GM19351 (cell line): Measurements from ENCODE around the gene TNS4.

ENCODE experiments used
- ATAC-seq: cut with Tn5 transposase; IDR thresholded peaks from one replicate; pipeline ENCODE4 v1.9.1; 2021; ENCODE audit warnings: mild to moderate bottlenecking, moderate library complexity; ENCODE audit not compliant: unreplicated experiment

The TNS4 gene

DNA sequence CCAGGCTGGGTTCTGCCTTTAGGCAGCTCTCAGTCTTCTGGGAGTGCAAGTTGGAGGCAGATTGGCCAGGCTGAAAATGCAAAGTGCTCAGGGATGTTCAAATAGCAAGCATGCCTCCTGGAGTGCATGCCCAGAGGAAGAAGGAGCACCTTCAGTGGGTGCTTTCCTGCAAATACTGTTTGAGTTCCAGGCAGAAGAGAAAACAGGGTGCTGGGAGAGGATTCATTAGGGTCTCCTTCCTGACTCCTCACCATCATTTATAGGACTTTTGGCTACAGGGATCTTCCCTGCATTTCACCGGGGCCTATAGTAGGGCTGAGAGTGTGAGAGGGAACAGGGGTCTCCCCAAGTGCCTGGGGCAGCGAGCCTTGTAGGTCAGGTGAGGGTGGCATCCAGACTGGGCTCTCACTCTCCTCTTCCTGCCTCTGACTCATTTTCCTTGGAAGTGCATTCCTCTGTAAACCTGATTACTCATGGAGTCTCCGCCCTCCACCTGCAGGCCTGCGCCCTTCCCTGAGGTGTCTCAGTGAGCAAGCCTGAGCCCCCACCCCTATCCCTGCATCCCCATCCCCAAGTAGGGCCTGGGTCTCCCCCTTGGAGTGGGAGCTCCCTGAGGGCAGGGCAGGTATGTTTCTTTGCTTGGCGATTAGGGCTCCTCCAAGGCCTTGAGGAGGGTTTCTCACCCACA, 17.1 kb upstream of the TNS4 start:
- no peak for ATAC-seq

DNA sequence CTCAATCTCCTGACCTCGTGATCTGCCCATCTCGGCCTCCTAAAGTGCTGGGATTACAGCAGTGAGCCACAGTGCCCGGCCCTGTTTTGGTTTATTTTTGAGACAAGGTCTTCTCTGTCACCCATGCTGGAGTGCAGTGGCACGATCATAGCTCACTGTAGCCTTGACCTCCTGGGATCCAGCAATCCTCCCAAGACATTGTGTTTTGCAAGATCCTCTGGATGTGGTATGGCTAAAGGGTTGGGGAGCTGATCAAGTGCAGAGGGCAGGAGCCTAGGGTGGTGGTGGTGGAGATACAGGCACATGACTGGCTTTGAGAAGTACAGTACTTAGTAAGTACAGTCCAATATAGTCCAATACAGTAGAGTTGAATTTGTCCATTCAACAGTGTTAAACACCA, 16.6 kb upstream of the TNS4 start:
- no peak for ATAC-seq

DNA sequence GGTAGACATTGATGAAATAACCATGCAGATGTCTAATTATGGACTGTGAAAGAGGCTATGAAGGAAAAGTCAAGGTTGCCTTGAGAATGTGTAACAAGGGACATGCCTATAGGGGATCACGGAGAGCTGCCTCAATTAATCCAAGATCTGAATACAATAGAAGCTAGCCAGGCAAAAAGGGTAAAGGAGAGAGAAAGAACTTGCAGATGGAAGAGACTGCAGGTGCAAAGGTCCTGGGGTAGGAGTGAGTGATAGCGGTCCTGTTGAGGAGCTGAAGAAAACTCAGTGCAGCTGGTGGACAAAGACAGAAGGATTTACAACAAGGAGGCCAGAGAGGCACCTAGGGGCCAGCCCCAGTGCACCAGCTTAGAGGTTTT, 15.9 kb upstream of the TNS4 start:
- no peak for ATAC-seq

DNA sequence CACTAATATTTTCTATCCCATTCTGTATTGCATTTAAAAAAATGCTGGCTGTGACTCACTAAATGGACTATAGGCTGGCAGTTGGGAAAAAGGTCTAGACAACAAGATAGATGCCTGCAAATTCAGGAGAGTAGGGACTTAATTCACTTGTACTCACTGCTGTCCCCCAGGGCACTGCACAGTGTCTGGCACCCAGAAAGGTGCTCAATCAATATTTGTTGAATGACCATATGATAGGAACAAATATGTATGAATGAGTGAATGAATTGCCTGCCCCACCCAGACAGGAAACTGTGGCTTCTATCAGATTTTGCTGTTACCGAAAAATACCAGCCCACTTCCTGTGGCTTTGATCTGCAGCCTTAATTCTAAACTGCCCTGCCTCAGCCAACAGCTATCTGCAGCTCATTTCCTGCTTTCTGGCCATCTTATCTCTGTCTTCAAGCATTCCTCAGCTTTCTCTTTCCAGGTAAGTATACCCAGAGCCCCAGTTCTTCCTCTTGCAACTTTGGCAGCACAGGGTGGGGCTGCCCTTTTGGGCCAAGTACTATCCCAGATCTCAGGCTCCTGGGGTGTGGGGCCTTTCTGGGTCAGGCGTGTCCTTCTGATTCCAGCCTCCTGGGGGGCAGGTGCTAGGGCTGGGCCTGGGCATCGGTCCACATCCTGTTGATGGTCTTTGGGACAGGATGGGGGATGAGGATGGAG, 15.3 kb upstream of the TNS4 start:
- ATAC-seq = peak; percentile 77

DNA sequence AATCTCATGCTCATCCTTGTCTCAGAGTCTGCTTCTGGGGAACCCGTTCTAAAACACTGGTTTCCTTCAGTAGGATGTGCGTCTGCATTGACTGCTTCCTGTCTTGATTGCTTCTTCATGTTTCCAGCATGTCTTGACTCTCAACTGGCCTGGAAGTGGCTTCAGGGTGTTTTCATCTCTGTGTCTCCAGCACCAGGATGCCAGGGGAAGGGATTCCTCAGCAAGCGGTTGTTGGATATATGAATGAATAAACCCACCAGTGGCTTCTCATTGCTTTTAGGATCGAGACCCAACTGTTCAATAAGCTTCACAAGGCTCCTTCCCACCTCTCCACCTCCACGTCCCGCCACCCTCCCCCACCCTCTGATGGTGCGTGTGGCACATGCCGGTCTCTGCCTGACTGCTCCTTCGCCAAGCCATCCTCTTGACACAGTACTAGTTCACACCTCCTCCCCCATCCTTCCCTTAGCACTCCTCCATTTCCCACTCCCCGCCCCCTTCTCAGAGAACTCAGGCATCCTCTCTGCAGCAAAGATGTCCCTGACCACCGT, 14.1 kb upstream of the TNS4 start:
- ATAC-seq = no peak

DNA sequence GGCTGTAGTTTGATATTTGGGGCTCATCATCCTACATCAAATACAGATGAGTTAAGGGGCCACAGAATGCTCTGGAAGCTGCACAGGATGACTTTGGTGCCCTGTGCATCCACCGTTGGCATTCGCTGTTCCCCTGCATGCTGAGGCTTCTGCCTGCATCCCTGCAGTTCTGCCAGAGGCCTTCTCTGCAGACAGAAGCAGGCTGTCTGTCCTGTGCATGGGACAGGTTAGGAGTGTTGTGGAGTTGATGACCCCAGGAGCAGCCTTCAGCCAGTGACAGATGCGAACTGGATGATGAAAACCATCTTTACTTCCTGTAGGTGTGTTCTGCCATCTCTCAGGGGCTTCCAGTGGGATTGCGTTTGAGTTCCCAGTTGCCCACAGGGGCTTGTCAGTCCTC, 13.6 kb upstream of the TNS4 start:
- ATAC-seq = no peak

DNA sequence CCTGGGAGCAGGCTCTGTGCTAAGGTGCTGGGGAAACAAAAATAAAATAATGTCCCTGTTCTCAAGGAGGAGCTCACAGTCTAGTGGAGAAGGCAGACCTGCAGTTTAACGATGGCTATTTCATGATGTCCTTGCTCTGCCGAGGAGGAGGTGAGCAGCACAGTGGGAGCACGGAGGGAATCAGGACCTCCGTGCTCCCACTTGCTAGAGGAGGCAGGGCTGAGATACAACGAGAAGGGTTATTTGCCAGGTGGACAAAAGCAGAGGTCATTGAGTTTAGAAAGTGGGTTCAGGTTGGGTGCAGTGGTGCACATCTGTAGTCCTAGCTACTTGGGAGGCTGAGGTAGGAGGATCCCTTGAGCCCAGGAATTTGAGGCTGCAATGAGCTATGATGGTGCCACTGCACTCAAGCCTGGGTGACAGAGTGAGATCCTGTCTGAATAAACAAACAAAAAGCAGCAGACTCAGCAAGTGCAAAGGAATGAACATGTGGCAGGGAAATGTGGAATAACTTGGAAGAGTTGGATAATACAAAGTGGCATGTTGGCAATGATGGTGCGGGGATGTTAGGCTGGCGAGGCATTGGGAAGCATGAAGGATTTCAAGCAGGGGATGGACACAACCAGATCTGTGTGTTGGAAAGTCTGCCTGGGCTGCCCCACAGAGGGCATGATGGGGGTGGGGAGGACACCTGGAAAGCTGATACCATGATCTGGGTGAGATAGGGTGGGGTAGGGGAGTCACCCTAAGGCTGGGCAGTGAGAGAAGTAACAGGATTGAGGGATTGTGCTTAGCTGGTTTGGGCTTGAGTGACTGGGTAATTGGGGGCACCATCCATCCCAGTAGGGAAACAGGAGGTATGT, 12.8 kb upstream of the TNS4 start:
- no peak for ATAC-seq

DNA sequence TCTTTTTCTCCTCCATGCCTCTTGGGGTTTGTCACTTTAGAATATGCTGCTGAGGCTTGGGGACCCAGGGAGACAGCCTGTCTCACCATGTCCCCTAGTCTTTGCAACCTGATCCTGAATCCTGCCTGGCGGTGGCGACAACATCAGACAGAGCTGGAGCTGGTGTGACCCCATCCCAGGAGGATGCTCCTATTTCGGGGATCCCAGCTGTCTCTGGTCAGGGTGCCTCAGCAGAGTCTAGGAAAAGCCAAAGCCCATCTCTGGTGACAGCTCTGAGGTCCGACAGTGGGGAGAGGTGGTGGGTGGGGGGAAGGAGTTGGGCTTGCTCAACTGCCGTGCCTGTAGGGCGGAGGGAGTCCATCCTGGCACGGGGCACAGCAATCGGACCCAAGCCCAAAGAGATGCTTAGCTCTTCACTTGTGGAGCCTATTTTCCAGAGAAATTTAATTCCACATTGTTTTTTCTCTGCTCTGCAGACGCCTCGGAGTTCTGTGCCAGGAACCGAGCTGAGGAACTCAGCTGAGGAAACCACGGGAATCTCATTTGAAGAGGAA, 10.3 kb upstream of the TNS4 start:
- ATAC-seq = no peak

DNA sequence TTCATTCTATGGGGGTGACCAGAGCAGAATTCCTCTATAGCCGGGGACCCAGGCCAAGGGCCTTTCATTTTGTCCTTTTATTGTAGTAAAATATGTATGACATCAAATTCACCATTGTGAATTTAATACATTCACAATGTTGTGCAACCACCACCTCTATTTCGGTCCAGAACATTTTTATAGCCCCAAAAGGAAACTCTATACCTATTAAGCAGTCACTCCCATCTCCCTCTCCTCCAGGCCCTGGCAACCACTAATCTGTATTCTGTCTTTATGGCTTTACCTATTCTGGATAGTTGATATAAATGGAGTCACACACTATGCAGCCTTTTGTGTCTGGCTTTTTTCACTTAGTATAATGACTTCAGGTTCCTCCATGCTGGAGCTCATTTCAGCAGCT, 9.7 kb upstream of the TNS4 start:
- ATAC-seq = no peak

DNA sequence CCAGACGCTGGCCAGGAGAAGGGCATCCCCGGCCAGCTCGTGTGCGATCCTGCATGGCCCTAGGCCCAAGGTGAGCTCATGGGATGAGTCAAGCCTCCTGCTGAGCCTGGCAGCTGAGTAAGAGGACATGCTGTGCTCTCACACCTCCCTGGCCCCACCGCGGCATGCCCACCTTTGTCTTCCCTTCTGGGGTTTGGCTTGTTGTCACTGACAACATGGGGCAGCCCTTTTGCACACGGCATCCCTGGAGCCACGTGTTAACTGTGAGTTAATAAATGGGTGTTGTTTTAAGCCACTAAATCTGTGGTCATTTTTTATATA, 8.9 kb upstream of the TNS4 start:
- no peak for ATAC-seq

DNA sequence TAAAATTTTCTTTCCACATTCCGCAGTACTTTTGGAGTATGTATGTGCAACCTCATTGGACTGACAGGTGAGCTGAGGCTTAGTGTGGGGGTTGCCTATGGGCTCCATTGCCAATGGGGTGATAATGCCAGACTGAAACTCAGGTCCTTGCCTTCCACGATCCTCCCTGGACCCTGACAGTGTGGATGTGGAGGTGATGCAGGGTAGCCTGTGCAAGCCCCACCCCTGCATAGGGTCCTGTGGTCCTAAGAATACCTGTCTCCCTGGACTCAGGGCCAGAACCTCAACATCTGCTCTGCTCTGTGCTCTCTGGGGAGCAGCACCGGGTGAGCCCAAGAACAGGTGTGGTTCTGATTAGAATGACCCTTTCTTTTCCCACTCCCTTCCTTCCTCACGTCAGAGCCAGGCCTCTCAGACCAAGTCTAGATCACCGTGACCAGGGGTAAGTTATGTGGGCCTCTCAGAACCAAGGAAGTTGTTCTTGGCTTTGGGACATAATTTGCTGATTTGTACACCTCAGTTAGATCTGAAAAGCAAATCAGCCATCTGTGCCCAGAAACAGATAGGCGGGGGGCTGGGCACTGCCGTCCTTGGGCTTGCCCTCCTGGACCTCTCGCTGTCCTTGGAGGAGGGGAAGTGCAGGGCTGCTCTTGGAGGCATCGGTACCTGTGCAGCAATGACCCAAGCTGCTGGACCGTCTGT, 8.4 kb upstream of the TNS4 start:
- ATAC-seq = no peak

DNA sequence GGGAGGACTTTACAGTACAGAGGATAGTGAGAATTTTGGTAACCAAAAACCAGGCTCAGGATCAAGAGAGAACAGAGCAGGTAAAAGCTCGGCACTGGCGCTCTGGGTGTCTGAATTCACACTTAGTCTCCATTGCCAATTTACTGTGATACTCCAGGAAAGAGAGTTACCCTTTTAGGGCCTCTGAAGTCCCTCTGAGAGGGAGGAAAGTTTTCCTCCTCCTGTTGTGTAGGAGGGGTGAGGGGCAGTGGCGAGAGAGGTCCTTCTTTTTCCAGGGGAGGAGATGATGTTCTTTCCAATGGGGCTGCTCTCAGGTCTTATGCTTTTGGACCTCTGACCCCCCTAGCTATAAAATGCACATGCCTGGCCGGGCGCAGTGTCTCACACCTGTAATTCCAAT, 5.4 kb upstream of the TNS4 start:
- ATAC-seq = no peak

DNA sequence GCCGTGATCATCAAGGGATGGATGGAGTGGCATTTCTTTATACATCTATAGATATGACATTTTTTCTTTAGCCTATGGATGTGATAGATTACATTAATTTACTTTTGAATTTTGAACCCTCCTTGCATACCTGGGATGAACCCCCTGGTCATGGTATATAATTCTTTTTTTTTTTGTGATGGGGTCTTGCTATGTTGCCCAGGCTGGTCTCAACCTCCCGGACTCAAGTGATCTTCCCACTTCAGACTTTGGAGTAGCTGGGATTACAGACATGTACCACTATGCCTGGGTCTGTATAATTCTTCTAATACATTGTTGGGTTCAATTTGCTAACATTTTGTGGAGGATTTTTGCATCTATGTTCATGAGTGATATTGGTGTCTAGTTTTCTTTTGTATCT, 1.7 kb upstream of the TNS4 start:
- ATAC-seq = no peak

DNA sequence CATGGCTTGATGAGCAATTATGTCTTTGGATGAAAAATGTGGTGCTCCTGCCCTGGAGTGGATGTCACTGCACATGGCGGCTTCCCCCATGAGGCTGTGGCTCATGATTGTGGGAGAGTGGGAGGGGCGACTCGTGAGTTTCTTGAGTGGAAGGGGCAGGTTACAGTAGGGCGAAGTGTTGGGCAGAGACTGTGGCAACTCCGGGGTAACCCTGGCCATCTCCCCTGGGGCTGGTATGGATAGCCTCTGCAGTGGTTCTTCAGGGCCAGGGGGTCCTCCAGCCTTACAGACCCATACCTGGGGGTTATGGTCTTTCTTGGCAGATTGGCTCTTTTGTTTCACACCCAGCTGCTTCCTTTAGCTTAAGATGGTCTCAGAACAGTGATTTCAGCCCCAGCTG, 1.3 kb upstream of the TNS4 start:
- ATAC-seq = no peak

DNA sequence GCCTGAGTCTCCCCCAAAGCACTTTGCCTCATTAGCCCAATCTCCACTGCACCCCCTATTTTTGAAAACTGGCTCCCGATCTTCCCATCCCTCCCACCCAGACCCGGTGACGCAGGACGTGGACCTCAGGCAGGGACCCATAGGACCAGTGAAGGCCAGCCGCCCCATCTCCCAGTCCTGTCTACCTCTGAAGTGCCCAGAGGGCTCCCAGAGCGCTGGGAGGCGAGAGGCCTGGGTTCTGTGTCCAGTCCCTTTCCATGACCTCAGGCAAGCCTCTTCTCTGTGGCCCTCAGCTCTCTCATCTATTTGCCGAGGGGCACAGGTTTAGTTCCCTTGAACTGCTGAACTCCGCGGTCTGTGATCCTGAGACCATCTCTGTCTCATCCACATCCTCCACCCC, 714 bp downstream of the TNS4 start:
- no peak for ATAC-seq

DNA sequence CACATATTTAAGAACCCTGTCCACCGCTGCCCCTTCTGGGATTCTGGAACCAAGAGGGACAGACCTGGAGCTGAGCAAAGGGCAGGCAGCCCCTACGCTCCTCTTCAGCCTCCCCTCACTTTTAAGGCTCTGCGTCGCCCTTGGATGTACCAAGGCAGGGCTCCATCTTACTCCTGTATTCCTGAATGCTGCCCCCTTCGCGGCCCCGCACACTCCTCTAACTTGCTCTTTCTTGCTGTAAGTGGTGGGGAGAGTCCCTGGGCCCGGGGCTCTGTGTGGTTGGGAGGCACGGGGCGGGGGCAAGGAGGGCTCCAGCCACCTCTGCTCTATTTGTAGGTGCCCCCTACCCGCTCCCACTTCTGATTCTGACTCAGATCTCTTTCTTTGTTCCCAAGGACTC, 1.2 kb downstream of the TNS4 start:
- ATAC-seq = no peak

DNA sequence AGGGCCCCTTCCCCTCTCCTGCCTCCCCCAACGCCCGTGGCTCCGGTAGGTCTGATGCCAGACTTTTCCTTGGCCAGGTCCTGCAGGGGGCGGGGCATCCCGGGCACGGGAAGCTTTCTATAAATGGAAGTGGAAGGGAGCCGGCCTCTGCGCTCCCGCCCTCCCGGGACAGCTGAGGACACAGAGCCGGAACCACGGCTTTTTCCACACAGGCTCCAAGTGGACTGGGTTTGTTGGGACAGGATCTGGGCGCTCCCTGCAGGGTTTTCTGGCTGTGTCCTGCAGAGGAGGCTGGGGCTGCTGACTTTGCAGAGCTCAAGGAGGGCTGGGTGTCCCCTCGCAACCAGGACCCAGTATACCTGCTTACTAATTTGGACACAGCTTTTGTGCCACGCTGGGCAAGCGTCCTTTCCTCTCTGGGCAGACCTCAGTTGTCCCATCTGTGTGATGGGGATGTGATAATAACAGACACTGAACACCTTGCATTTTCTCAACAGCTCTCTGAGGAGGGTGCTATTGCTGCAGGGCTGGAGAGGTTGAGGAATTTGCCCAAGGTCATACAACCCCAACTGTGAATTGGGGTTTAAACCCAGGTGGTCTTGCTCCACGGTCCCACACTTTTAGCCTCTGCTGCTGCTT, 1.8 kb downstream of the TNS4 start:
- no peak for ATAC-seq

DNA sequence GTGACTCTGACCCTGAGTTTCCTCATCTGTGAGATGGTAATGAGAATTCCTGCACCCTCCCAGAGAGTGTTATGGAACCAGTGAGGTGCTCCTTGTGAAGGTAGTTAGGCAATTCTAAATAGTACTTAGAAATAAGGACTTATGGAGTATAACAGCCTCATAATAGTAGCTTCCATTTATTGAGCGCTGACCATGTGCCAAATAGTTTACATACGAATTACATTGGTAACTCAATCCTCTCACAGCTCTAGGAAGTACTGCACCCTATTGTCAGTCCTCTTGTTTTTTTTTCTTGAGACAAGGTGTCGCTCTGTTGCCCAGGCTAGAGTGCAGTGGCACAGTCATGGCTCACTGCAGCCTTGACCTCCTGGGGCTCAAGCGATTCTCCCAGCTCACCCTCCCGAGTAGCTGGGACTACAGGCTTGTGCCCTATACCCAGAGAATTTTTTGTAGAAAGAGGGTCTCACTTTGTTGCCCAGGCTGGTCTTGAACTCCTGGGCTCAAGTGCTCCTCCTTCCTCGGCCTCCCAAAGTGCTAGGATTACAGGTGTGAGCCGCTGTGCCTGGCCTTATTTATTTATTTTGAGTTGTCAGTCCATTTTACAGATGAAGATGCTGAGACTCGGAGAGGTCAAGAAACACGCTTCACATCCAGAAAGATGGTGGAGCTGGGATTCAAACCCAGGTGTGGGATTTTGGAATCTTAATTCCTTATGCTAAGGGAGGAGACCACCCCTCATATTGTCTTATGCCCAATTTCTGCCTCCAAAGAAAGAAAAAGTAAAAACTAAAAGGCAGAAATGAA, 2.9 kb downstream of the TNS4 start:
- no peak for ATAC-seq

DNA sequence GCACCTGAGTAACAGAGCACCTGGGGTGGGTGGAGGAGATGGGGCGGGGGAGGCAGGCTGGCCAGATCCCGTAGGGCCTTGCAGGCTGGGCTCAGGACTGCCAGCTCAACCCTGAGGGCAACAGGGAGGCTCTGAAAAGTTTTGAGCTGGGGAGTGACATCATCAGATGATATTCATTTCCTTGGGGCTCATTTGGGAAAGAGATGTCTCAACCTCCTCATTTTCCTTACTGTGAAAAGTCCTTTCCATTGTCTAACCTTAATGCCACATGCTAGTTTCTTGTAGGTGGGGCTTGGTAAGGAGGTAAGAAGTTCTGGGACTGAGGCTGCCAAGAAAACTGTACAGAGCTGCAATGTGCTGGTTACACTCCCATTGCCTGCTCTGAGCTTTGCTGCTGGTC, 3.7 kb downstream of the TNS4 start:
- no peak for ATAC-seq
